ENCODE results near the gene STK35.

GRCh38 chr20:2108498-2108897, 6.9 kb downstream of the STK35 start:
- TF ChIP-seq EZH2 (IDR thresholded peaks at IDR 0.05) (no peak), POLR2AphosphoS5 (IDR thresholded peaks at IDR 0.05; ENCODE audit: borderline replicate concordance, low read depth, low read length) (no peak), FOXP2 (optimal IDR thresholded peaks at IDR 0.05; ENCODE audit: control extremely low read depth, extremely low read length, insufficient read depth) (no peak)

Data from SK-N-MC (cell line).